Measurements from ENCODE around the gene TRMT2A.

- TF ChIP-seq POLR2A (IDR thresholded peaks at IDR 0.05; ENCODE audit: low read depth, low read length) (no peak), POLR2AphosphoS5 (IDR thresholded peaks at IDR 0.05; ENCODE audit: low read depth, low read length) (no peak), TAF1 (IDR thresholded peaks at IDR 0.05; ENCODE audit: borderline replicate concordance, low read depth, low read length) (no peak)
These were observed 29.8 kb upstream of the TRMT2A start for GRCh38 chr22:20146777-20147176.

Measured in GM12892 (cell line).